AG04450 (cell line): ENCODE measurements around the gene MFAP1. TPM values are rescaled to one million over a fixed set of nuclear protein-coding genes. Genes with fewer than 3 reads are reported as not detected.
"Not testable (repeated sequence)": the region's sequence is repeated elsewhere in the genome, so short reads cannot be mapped to it uniquely, and the experiment has no call there.

ENCODE experiments used
- CTCF ChIA-PET: fragments of 300-600, 350-600 bp; formaldehyde crosslinking; extraction: SDS; loops from one replicate; lab custom pipeline; 2022; ENCODE audit warnings: antibody characterized with exemption, inconsistent platforms; lab: Charles Lee
- POLR2A ChIA-PET: fragments of 350-600 bp; formaldehyde crosslinking; extraction: SDS; loops from one replicate; lab custom pipeline; 2021; ENCODE audit warnings: antibody characterized with exemption, inconsistent platforms; lab: Yijun Ruan, JAX
- DNase-seq: peaks from one replicate; pipeline ENCODE4 v3.0.0-alpha.2; 2011; ENCODE audit warnings: low read depth, low spot score
- H3K27ac ChIP-seq: one replicate; pipeline ENCODE4 v1.5.1; 2012; ENCODE audit warnings: low read depth, low read length, control low read depth
- H3K27me3 ChIP-seq: one replicate; pipeline ENCODE4 v1.6.0; 2012; ENCODE audit warnings: low read length; ENCODE audit not compliant: control insufficient read depth, insufficient read depth
- H3K4me3 ChIP-seq: 2 replicates; pipeline ENCODE4 v1.5.1; 2011; ENCODE audit warnings: mild to moderate bottlenecking, low read depth, low read length, control low read depth
- H3K9me3 ChIP-seq: 2 replicates; pipeline ENCODE4 v1.5.1; 2012; ENCODE audit warnings: low read length; ENCODE audit not compliant: control insufficient read depth, insufficient read depth
- CTCF ChIP-seq: IDR thresholded peaks from 2 replicates; pipeline ENCODE4 v1.5.1; 2011; ENCODE audit warnings: low read depth, low read length, control low read depth, inconsistent platforms
- polyA plus RNA-seq: library from polyadenylated mRNA; depleted of rRNA; stranded (reverse); fragments of >200 nt; gene quantifications from 2 replicates; pipeline ENCODE4 v1.2.3, GENCODE V29; 2011

Gene MFAP1
- polyA plus RNA-seq, 1 experiment: 61.9 TPM

- no peak for TF ChIP-seq CTCF
- POLR2A ChIA-PET: interaction anchor here (0.7 kb wide), 1 partner anchor 12 kb away, joined by 4 read pairs; no protein-coding TSS in a partner anchor
- H3K9me3 ChIP-seq: no peaks in the 10 kb centered on the region
- no peak overlapping the region for H3K27ac ChIP-seq
- CTCF ChIA-PET: interaction anchor here (0.6 kb wide), 1 partner anchor 105 kb away, joined by 6 read pairs; no protein-coding TSS in a partner anchor
- no peak overlapping the region for H3K4me3 ChIP-seq
- no peak for DNase-seq
- H3K27me3 ChIP-seq: no peaks in the 10 kb centered on the region
Observed at GRCh38 chr15:43808960-43809678, 15.4 kb downstream of the MFAP1 start.

- ChIA-PET CTCF (no interaction called here), POLR2A (no interaction called here)
- Histone ChIP-seq H3K27me3 (no peaks in the 10 kb centered on the region), H3K27ac (no peak overlapping the region), H3K4me3 (no peak overlapping the region), H3K9me3 (no peaks in the 10 kb centered on the region)
- no peak for DNase-seq
- no peak for TF ChIP-seq CTCF
Observed at GRCh38 chr15:43808435-43808950, 16.0 kb downstream of the MFAP1 start.

GRCh38 chr15:43802676-43803075 is 21.8 kb downstream of the MFAP1 start:
- H3K27me3 ChIP-seq, DNase-seq, CTCF ChIA-PET, H3K27ac ChIP-seq, POLR2A ChIA-PET, H3K9me3 ChIP-seq, H3K4me3 ChIP-seq: not testable (repeated sequence)

GRCh38 chr15:43800286-43801141 is 24.0 kb downstream of the MFAP1 start, which contains the start of gene HYPK:
HYPK (plus strand) TSS chr15:43800599; CDS start chr15:43800623, 24 bp downstream.
- CTCF ChIA-PET: interaction anchor here (0.5 kb wide), 1 partner anchor 777 kb away, joined by 7 read pairs; no protein-coding TSS in a partner anchor
- peak within 1 kb of the TSS; percentile 97 for H3K4me3 ChIP-seq
- DNase-seq: peak; percentile 64
- no peak for TF ChIP-seq CTCF
- H3K27ac ChIP-seq: peak within 1 kb of the TSS; percentile 57
- peaks cover 3% of the 10 kb centered on the region; the same call in 1 of the 2 replicates for H3K9me3 ChIP-seq
- POLR2A ChIA-PET: interaction anchor here (0.6 to 2.0 kb wide), 7 partner anchors 9 to 736 kb away, joined by 3 to 18 read pairs (median 7); partner anchors contain the start of genes EIF3J, ELL3 and MFAP1
- no peaks in the 10 kb centered on the region for H3K27me3 ChIP-seq

GRCh38 chr15:43799945-43800285 is 24.6 kb downstream of the MFAP1 start, which contains the start of gene SERINC4:
SERINC4 (minus strand) TSS chr15:43800220; CDS start chr15:43799986, 234 bp downstream.
- Histone ChIP-seq H3K4me3 (peak within 1 kb of the TSS; percentile 97), H3K27ac (peak within 1 kb of the TSS; percentile 57), H3K27me3 (no peaks in the 10 kb centered on the region), H3K9me3 (peaks cover 3% of the 10 kb centered on the region; the same call in 1 of the 2 replicates)
- no peak for DNase-seq
- TF ChIP-seq CTCF: no peak
- ChIA-PET POLR2A (interaction anchor here (0.7 to 2.0 kb wide), 6 partner anchors 10 to 737 kb away, joined by 3 to 18 read pairs (median 7); partner anchors contain the start of genes EIF3J, ELL3 and MFAP1), CTCF (no interaction called here)
